Thymus (tissue), 11 donors: Measurements from ENCODE around the gene TEX53. TPM values are rescaled to one million over a fixed set of nuclear protein-coding genes. Genes with fewer than 3 reads are reported as not detected.

ENCODE experiments used
- DNase-seq, 9 donors: peaks; one replicate each; pipeline ENCODE4 v3.0.0-alpha.2; 2013; ENCODE audit warnings: low spot score in 9 of 9, low read depth in 6 of 9, missing footprints in 1 of 9
- H3K27ac ChIP-seq, 2 donors: one replicate each; pipeline ENCODE4 v1.5.1; 2013; ENCODE audit warnings: control low read depth in 1 of 2, low read depth in 1 of 2, low read length in 1 of 2, mild to moderate bottlenecking in 1 of 2, moderate library complexity in 1 of 2
- H3K27me3 ChIP-seq, 2 donors: one replicate each; pipeline ENCODE4 v1.5.1; 2013; ENCODE audit warnings: low read length in 1 of 2; ENCODE audit not compliant: control insufficient read depth in 2 of 2, insufficient read depth in 1 of 2
- H3K36me3 ChIP-seq, 2 donors: one replicate each; pipeline ENCODE4 v1.5.1; 2013; ENCODE audit warnings: low read length in 1 of 2, mild to moderate bottlenecking in 1 of 2, moderate library complexity in 1 of 2; ENCODE audit not compliant: control insufficient read depth in 2 of 2, insufficient read depth in 2 of 2
- H3K4me1 ChIP-seq, 2 donors: one replicate each; pipeline ENCODE4 v1.5.1; 2013; ENCODE audit warnings: low read length in 2 of 2; ENCODE audit not compliant: control insufficient read depth in 2 of 2, insufficient read depth in 2 of 2
- H3K4me3 ChIP-seq, 2 donors: one replicate each; pipeline ENCODE4 v1.5.1; 2013; ENCODE audit warnings: low read length in 2 of 2, control low read depth in 1 of 2, mild to moderate bottlenecking in 1 of 2
- H3K9me3 ChIP-seq, 2 donors: one replicate each; pipeline ENCODE4 v1.5.1; 2013; ENCODE audit warnings: low read length in 1 of 2, mild to moderate bottlenecking in 1 of 2; ENCODE audit not compliant: control insufficient read depth in 2 of 2, insufficient read depth in 1 of 2
- WGBS: extraction: QIAGEN DNeasy Blood & Tissue Kit; methylation state at CpG from one replicate; pipeline ENCODE4 v1.1.7; 2013; 5-methylcytosine and 5-hydroxymethylcytosine counted together
- polyA plus RNA-seq: library from polyadenylated mRNA; stranded (reverse); fragments of 200-250 nt; gene quantifications from one replicate; pipeline ENCODE4 v1.2.3, GENCODE V29; 2013
- total RNA-seq: library from RNA; stranded (reverse); fragments of 120-200 nt; gene quantifications from one replicate; pipeline ENCODE4 v1.2.4, GENCODE V29; 2013
- donor health status: healthy.

The TEX53 gene
- total and polyA plus RNA-seq, 2 donors: not detected

DNA sequence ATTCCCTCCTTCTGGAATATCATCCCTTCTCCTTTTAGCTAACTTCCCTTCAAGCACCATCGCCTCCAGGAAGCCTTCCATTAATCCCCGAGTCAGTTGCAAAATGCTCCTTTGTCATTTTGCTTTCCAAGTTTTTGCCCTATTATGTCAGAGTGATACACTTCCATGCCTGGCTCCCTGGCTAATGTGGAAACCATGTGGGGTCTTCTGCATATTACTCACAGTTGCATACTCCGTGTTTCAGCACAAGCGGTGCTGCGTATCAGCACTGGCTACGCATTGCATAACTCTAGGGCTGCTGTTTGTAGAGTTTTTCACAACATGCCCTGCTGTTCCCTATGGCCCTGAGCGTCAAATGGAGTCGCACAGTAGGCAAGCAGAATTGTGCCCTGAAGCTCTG is 1.9 kb downstream of the TEX53 start:
- no peak for DNase-seq
- H3K4me3 ChIP-seq: no peak overlapping the region
- H3K27ac ChIP-seq: no peak overlapping the region
- no peaks in the 10 kb centered on the region for H3K36me3 ChIP-seq
- WGBS: 96% methylated on average over 8 of the region's 8 CpGs
- no peaks in the 10 kb centered on the region for H3K9me3 ChIP-seq
- no peaks in the 10 kb centered on the region for H3K27me3 ChIP-seq
- peaks cover 0 to 12% of the 10 kb centered on the region in 2 donors for H3K4me1 ChIP-seq

DNA sequence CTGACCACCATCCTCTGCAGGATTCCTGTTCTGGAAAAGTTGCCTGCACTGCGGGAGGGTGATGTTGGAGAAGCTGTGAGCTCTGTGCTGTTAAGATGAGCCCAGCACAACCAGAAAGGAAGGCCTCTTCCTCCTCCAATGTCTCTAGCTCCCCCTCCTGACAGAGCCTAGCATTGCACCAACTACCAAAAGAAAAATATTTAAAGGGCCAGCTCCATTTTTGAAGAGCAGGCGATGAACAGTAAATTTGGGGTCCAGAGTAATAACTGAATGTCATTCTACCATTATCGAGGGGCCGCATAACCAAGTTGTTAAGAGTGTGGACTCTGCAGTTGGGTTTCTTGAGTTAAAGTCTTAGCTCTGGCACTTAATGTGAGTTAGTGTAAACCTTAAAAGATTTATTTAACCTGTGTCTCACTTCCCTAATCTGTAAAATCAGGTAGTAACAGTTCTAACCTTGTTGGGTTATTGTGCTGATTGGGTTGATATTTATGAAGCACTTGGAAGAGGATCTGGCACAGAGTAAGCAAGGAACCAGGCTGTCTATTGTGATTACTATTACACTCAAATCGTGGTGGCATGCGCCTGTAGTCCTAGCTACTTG is 3.9 kb downstream of the TEX53 start:
- Histone ChIP-seq H3K27me3 (no peaks in the 10 kb centered on the region), H3K9me3 (no peaks in the 10 kb centered on the region), H3K27ac (no peak overlapping the region), H3K4me3 (no peak overlapping the region), H3K4me1 (peaks cover 0 to 12% of the 10 kb centered on the region in 2 donors), H3K36me3 (no peaks in the 10 kb centered on the region)
- 42% methylated on average over 6 of the region's 6 CpGs for WGBS
- DNase-seq: peak; percentile 60 to 92 (median 80)

DNA sequence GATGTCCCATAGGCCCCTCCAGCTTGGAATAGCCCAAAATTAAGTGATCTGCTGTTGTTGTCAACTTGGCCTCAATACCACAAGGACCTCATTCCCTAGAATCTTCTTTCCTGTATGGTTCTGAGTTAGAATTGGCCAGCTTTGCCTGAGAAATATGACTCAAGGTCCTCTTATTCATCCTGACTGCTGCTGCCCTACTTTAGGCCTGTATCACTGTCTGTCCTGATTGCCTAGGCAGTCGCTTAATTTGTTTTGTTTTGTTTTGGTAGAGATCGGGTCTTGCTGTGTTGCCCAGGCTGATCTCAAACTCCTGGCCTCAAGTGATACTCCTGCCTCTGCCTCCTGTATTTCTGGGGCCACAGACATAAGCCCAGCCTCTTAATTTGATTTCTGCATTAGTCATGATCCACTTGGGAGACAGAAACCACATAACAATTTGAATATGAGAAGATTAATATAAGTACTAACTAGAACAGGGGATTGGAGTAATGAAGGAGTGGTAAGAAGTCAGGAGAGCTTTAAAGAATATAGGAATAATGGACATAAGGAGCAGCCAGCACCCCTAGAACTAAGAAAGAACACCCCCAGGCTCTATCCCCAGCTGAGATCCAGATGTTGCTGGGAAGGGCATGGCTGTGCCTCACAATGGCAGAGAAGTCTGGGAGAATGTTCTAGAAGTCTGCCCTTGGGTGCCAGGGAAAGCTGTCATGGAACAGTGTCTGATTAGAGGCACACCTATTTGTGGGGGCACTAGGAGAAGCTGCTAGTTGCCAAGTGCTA is 4.6 kb downstream of the TEX53 start:
- no peak overlapping the region for H3K4me3 ChIP-seq
- no peaks in the 10 kb centered on the region for H3K36me3 ChIP-seq
- WGBS: 98% methylated on average over 2 of the region's 2 CpGs
- no peak for DNase-seq
- H3K27ac ChIP-seq: no peak overlapping the region
- H3K4me1 ChIP-seq: peaks cover 0 to 12% of the 10 kb centered on the region in 2 donors
- H3K9me3 ChIP-seq: no peaks in the 10 kb centered on the region
- H3K27me3 ChIP-seq: no peaks in the 10 kb centered on the region

DNA sequence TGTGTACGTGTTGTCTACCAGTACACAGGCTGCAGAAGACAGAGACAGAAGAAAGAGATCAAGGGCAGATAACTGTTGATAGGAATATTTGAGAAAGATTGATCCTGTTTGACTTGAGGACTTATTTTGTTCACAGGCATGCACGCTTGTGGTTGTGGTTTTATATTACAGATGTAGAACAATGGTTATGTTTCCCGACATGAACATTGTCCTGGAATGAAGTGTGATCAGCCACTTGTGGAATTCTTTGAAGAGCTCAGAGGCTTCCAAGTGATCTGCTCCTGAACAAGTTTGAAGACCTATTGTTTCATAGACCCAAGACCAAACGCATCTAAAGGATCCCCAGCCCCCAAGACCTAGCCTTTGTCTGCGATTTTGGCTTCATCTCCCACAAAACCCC is 13.7 kb downstream of the TEX53 start:
- no peaks in the 10 kb centered on the region for H3K27me3 ChIP-seq
- H3K9me3 ChIP-seq: no peaks in the 10 kb centered on the region
- WGBS: 95% methylated on average over 5 of the region's 5 CpGs
- H3K4me1 ChIP-seq: no peaks in the 10 kb centered on the region
- H3K36me3 ChIP-seq: peaks cover 18 to 31% of the 10 kb centered on the region in 2 donors
- no peak overlapping the region for H3K27ac ChIP-seq
- no peak for DNase-seq
- no peak overlapping the region for H3K4me3 ChIP-seq

DNA sequence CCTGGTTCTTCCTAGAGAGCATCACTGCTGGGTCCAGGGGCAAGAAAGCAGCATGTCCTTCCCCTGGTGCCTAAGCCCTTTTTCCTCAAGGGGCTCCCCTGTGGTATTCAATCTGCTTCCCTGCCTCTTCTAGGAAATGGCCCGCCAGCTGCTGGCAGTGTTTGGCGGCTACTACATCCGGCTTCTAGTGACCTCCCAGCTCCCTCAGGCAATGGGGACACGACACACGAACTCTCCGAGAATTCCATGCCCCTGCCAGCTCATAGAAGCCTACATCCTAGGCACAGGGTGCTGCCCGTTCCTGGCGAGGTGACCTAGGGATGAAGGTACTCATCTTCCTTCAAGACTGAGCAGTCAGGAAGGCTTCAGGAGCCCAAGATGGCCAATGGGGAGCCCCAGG is 14.6 kb downstream of the TEX53 start:
- WGBS: 98% methylated on average over 8 of the region's 8 CpGs
- no peak for DNase-seq
- no peaks in the 10 kb centered on the region for H3K9me3 ChIP-seq
- no peaks in the 10 kb centered on the region for H3K27me3 ChIP-seq
- H3K36me3 ChIP-seq: peaks cover 23 to 35% of the 10 kb centered on the region in 2 donors
- no peak overlapping the region for H3K4me3 ChIP-seq
- no peak overlapping the region for H3K27ac ChIP-seq
- H3K4me1 ChIP-seq: no peaks in the 10 kb centered on the region

DNA sequence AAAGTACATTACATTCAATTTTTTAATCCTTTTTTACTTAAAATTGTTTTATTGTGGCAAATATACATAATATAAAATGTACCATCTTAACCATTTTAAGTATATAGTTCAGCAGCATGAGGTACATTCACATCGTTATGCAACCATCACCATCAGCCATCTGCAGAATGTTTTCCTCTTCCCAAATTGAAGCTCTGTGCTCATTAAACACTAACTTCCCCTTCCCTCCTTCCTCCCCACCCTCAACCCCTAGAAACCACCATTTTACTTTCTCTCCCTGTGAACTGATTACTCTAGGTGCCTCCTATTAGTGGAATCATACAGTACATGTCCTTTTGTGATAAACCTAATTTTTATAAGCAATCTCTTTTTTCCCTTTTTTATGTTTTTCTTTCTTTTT is 15.6 kb downstream of the TEX53 start:
- H3K27ac ChIP-seq: no peak overlapping the region
- 63% methylated on average over 1 of the region's 1 CpG for WGBS
- DNase-seq: no peak
- no peaks in the 10 kb centered on the region for H3K9me3 ChIP-seq
- H3K4me3 ChIP-seq: no peak overlapping the region
- peaks cover 26 to 39% of the 10 kb centered on the region in 2 donors for H3K36me3 ChIP-seq
- H3K4me1 ChIP-seq: no peaks in the 10 kb centered on the region
- H3K27me3 ChIP-seq: no peaks in the 10 kb centered on the region

DNA sequence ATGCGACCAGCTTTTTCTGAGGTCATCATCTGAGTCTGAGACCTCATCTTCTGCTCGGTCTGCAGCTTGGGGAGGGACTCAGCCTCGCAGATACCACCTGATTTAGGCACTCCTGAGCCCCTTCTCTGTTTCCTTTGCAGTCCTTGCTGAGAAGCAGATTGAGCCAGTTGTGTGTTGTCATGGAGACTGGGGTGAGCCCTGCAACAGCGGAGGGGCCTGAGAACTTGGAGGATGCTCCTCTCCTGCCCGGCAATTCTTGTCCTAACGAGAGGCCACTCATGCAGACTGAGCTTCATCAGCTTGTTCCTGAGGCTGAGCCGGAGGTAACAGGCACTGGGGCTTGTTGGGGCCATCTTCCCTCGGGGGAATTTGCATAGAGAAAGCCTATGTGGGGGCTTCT is 19.2 kb downstream of the TEX53 start:
- peaks cover 31 to 44% of the 10 kb centered on the region in 2 donors for H3K36me3 ChIP-seq
- DNase-seq: no peak
- H3K27me3 ChIP-seq: no peaks in the 10 kb centered on the region
- WGBS: 99% methylated on average over 8 of the region's 8 CpGs
- no peaks in the 10 kb centered on the region for H3K9me3 ChIP-seq
- no peak overlapping the region for H3K27ac ChIP-seq
- no peaks in the 10 kb centered on the region for H3K4me1 ChIP-seq
- H3K4me3 ChIP-seq: no peak overlapping the region

DNA sequence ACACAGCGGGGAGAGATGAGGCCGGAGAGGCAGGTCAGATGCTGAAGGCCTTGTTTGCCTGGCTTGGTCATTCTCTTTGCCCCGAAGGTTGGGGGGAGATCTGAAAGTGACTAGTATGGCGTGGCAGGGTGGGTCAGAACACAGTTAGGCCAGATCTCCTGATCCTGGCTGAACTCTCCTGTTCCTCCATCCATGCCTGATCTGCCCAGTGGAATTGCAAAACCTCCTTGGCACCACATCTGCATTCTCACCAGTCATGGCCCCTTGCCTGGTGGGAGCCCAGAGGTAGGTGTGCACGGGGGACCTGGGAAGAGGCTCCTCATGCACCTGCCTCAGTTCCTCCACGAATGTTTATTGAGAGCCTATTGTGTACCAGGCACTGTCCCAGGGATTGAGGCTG is 23.2 kb downstream of the TEX53 start:
- Histone ChIP-seq H3K9me3 (no peaks in the 10 kb centered on the region), H3K27ac (no peak overlapping the region), H3K4me1 (no peaks in the 10 kb centered on the region), H3K36me3 (peaks cover 45 to 51% of the 10 kb centered on the region in 2 donors), H3K4me3 (no peak overlapping the region), H3K27me3 (no peaks in the 10 kb centered on the region)
- no peak for DNase-seq
- 98% methylated on average over 6 of the region's 6 CpGs for WGBS

DNA sequence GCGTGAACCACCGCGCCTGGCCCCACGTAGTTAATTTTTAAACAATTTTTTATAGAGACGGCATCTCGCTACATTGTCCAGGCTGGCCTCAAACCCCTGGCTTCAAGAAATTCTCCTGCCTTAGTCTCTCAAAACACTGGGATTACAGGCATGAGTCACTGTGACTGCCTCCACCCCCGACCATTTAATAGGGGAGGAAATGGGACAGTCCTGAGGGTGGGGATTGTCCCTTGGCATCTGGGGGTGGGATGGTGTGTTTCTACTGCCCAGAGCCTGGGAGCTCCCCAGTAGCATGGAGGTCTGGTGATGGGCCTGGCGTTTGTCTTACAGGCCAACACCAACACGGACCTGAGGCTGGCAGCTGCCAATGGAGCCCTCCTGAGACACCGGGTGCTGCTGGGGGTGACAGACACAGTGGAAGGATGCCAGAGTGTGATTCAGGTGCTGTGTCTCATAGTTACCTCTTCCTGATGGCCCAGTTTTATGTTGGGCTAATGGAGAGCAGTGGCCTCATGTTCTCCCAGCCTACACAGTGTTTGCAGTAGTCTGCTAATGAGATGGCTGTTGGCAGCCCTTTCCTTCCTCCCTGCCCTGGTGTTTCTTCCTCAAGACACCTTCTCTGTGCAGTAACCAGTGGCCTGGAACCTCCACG is 24.0 kb downstream of the TEX53 start:
- Histone ChIP-seq H3K4me1 (no peaks in the 10 kb centered on the region), H3K27me3 (no peaks in the 10 kb centered on the region), H3K9me3 (no peaks in the 10 kb centered on the region), H3K4me3 (no peak overlapping the region), H3K27ac (no peak overlapping the region), H3K36me3 (peaks cover 49 to 56% of the 10 kb centered on the region in 2 donors)
- no peak for DNase-seq
- WGBS: 97% methylated on average over 11 of the region's 11 CpGs
